CD4-positive, alpha-beta memory T cell (primary cell): Measurements from ENCODE around the gene MEI4. TPM values are rescaled to one million over a fixed set of nuclear protein-coding genes. Genes with fewer than 3 reads are reported as not detected.
A peak's percentile ranks its signal among the peaks of the same experiment; 100 is the strongest.

Experiments used
- CTCF ChIA-PET: fragments of 350-600 bp; sonication (Branson Sonifier 250); formaldehyde crosslinking; loops from one replicate; lab custom pipeline; 2021; ENCODE audit warnings: inconsistent platforms; ENCODE audit not compliant: partially characterized antibody; lab: Charles Lee
- POLR2A ChIA-PET: fragments of 350-600 bp; sonication (Branson Sonifier 250); formaldehyde crosslinking; loops from one replicate; lab custom pipeline; 2021; ENCODE audit not compliant: partially characterized antibody; lab: Charles Lee
- DNase-seq, 5 donors: peaks; one replicate each; pipeline versions ENCODE4 v3.0.0 to v3.0.0-alpha.2; 2020 to 2022; ENCODE audit warnings: mixed read lengths in 1 of 5
- H3K27ac ChIP-seq: one replicate; pipeline ENCODE4 v1.7.0; 2013; ENCODE audit warnings: low read depth, low read length
- H3K27me3 ChIP-seq: 2 replicates; pipeline ENCODE4 v1.7.0; 2013; ENCODE audit warnings: mild to moderate bottlenecking, low read length, moderate library complexity; ENCODE audit not compliant: insufficient read depth
- H3K36me3 ChIP-seq: 2 replicates; pipeline ENCODE4 v1.7.0; 2013; ENCODE audit warnings: mild to moderate bottlenecking, low read length, moderate library complexity; ENCODE audit not compliant: insufficient read depth
- H3K4me1 ChIP-seq: 2 replicates; pipeline ENCODE4 v1.7.0; 2013; ENCODE audit warnings: mild to moderate bottlenecking, low read length, moderate library complexity; ENCODE audit not compliant: insufficient read depth
- H3K4me3 ChIP-seq, 2 donors: one replicate each; pipeline ENCODE4 v1.7.0; 2013; ENCODE audit warnings: low read length in 2 of 2, mild to moderate bottlenecking in 1 of 2
- H3K9me3 ChIP-seq, 2 donors: one replicate each; pipeline ENCODE4 v1.7.0; 2013; ENCODE audit warnings: low read length in 2 of 2, control low read depth in 1 of 2; ENCODE audit not compliant: control insufficient read depth in 1 of 2
- H3K27ac Mint-ChIP-seq, 7 donors: one replicate each; pipeline ENCODE4 v1.8.0; 2020 to 2021; ENCODE audit warnings: mixed read lengths in 7 of 7, mild to moderate bottlenecking in 6 of 7, inconsistent platforms in 3 of 7, moderate library complexity in 3 of 7
- H3K27me3 Mint-ChIP-seq, 2 donors: one replicate each; pipeline ENCODE4 v1.8.0; 2020 to 2021; ENCODE audit warnings: mixed read lengths in 2 of 2
- H3K36me3 Mint-ChIP-seq, 2 donors: one replicate each; pipeline ENCODE4 v1.8.0; 2020 to 2021; ENCODE audit warnings: mixed read lengths in 2 of 2, inconsistent platforms in 1 of 2, mild to moderate bottlenecking in 1 of 2
- H3K4me1 Mint-ChIP-seq, 4 donors: one replicate each; pipeline ENCODE4 v1.8.0; 2020 to 2021; ENCODE audit warnings: mixed read lengths in 4 of 4, mild to moderate bottlenecking in 1 of 4
- H3K4me3 Mint-ChIP-seq, 8 donors: one replicate each; pipeline ENCODE4 v1.8.0; 2020 to 2021; ENCODE audit warnings: mixed read lengths in 8 of 8, mild to moderate bottlenecking in 7 of 8, moderate library complexity in 6 of 8, inconsistent platforms in 3 of 8
- H3K9me3 Mint-ChIP-seq, 8 donors: one replicate each; pipeline ENCODE4 v1.8.0; 2020 to 2021; ENCODE audit warnings: mixed read lengths in 8 of 8, mild to moderate bottlenecking in 5 of 8, inconsistent platforms in 3 of 8, moderate library complexity in 1 of 8
- intact Hi-C: fragments of 100-400 bp; cut with micrococcal nuclease; formaldehyde crosslinking; loops from one replicate; pipeline ENCODE4 v1.15.1; 2023
- polyA plus RNA-seq, 2 donors: library from polyadenylated mRNA; unstranded; fragments of 300-500 nt; fragmentation: Illumina TruSeq; gene quantifications; one replicate each; pipeline ENCODE4 v1.2.3, GENCODE V29; 2021
- total RNA-seq, 2 experiments: library from RNA; stranded (reverse); gene quantifications; one replicate each; pipeline ENCODE4 v1.2.3, GENCODE V29; 2021

MEI4 gene
- total and polyA plus RNA-seq, 4 experiments from 2014 or later, result not detected

GRCh38 chr6:77626426-77626825 is 26.4 kb upstream of the MEI4 start:
- CTCF ChIA-PET, result no interaction called here

GRCh38 chr6:77630014-77630413 is 22.8 kb upstream of the MEI4 start:
- Mint-ChIP-seq H3K4me3 (no peak overlapping the region), H3K36me3 (no peaks in the 10 kb centered on the region), H3K27me3 (no peaks in the 10 kb centered on the region), H3K4me1 (no peaks in the 10 kb centered on the region), H3K27ac (no peak overlapping the region), H3K9me3 (peaks cover 0 to 9% (median 2%) of the 10 kb centered on the region in 8 donors)
- Histone ChIP-seq H3K4me1 (no peaks in the 10 kb centered on the region), H3K36me3 (no peaks in the 10 kb centered on the region), H3K27me3 (no peaks in the 10 kb centered on the region), H3K27ac (no peak overlapping the region), H3K9me3 (no peaks in the 10 kb centered on the region), H3K4me3 (no peak overlapping the region)
- ChIA-PET CTCF (no interaction called here), POLR2A (no interaction called here)
- intact Hi-C loops, result no loop called here
- no peak for DNase-seq

More at GRCh38 chr6:77626426-77626825, 26.4 kb upstream of the MEI4 start:
- intact Hi-C loops, result no loop called here
- Histone ChIP-seq H3K4me1 (no peaks in the 10 kb centered on the region), H3K27me3 (no peaks in the 10 kb centered on the region), H3K9me3 (no peaks in the 10 kb centered on the region), H3K27ac (no peak overlapping the region), H3K4me3 (no peak overlapping the region), H3K36me3 (no peaks in the 10 kb centered on the region)
- POLR2A ChIA-PET, result no interaction called here
- Mint-ChIP-seq H3K27me3 (no peaks in the 10 kb centered on the region), H3K4me3 (no peak overlapping the region), H3K36me3 (no peaks in the 10 kb centered on the region), H3K27ac (no peak overlapping the region), H3K4me1 (no peaks in the 10 kb centered on the region), H3K9me3 (peaks cover 0 to 9% (median 3%) of the 10 kb centered on the region in 8 donors)
- DNase-seq, result no peak

DNA sequence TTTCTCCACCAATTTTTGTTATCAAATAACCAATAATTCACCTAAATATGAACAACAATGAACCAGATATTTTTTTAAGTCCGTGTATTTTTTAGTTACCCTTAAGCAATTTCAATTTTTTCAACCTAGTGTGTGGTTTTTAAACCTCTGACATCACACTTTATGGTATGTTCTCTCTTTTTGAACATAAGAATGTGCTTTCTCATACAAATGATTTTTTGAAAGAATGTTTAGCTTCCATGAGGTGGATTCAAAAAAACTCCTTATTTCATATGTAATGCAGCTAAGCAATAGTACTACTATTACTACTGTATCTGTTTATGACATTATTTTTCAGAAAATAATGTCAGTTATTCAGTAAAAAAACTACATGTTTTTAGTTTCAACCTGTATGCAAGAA is 19.4 kb upstream of the MEI4 start:
- no peak for DNase-seq
- intact Hi-C loops, result no loop called here
- Histone ChIP-seq H3K27me3 (no peaks in the 10 kb centered on the region), H3K9me3 (no peaks in the 10 kb centered on the region), H3K27ac (no peak overlapping the region), H3K4me3 (no peak overlapping the region), H3K36me3 (no peaks in the 10 kb centered on the region), H3K4me1 (no peaks in the 10 kb centered on the region)
- no peaks in the 10 kb centered on the region for H3K27me3 Mint-ChIP-seq
- H3K36me3 Mint-ChIP-seq, result no peaks in the 10 kb centered on the region
- ChIA-PET POLR2A (no interaction called here), CTCF (no interaction called here)
- no peaks in the 10 kb centered on the region for H3K4me1 Mint-ChIP-seq
- no peak overlapping the region for H3K27ac Mint-ChIP-seq
- H3K9me3 Mint-ChIP-seq, result peaks cover 0 to 7% (median under 1%) of the 10 kb centered on the region in 8 donors
- no peak overlapping the region for H3K4me3 Mint-ChIP-seq

DNA sequence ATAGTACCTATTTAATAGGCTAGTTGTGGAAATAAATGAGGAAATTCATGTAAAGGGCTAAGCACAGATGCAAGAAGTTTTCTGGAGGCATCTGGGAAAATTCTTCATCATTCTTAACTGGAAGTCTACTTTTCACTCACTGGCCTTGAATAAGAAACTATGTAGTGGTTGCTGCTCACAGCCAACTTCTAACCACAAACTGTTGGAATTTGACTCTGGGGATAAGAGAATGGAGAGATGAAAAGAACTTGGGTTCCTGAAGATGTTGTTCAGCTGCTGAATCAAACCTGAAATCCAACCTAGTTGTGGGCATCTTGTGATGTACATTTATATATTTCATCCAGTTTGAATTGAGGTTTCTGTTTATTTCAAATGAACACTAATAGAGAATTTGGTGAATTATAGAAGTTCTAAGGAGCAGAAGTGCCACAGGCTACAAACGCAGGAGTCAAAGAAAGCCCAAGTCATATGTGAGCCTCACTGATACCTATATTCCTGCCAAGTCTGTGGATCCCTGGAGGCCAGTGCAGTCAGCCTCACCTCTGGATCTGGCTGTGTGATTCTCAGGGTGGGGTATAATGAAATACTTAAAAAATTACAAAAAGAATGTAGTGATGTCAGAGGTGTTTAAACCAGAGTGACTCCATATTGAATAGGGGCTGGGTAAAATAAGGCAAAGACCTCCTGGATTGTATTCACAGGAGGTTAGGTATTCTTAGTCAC is 18.7 kb upstream of the MEI4 start:
- Histone ChIP-seq H3K27ac (no peak overlapping the region), H3K27me3 (no peaks in the 10 kb centered on the region), H3K4me1 (no peaks in the 10 kb centered on the region), H3K4me3 (no peak overlapping the region), H3K36me3 (no peaks in the 10 kb centered on the region), H3K9me3 (no peaks in the 10 kb centered on the region)
- no peak overlapping the region for H3K4me3 Mint-ChIP-seq
- no peaks in the 10 kb centered on the region for H3K36me3 Mint-ChIP-seq
- CTCF ChIA-PET, result no interaction called here
- POLR2A ChIA-PET, result no interaction called here
- DNase-seq, result no peak
- no peak overlapping the region for H3K27ac Mint-ChIP-seq
- intact Hi-C loops, result no loop called here
- peaks cover 0 to 6% (median under 1%) of the 10 kb centered on the region in 8 donors for H3K9me3 Mint-ChIP-seq
- no peaks in the 10 kb centered on the region for H3K27me3 Mint-ChIP-seq
- H3K4me1 Mint-ChIP-seq, result no peaks in the 10 kb centered on the region

- ChIA-PET POLR2A (no interaction called here), CTCF (no interaction called here)
- no peak overlapping the region for H3K4me3 ChIP-seq
- no peak overlapping the region for H3K27ac ChIP-seq
- H3K36me3 Mint-ChIP-seq, result no peaks in the 10 kb centered on the region
- no peaks in the 10 kb centered on the region for H3K4me1 Mint-ChIP-seq
- peaks cover 0 to 5% (median under 1%) of the 10 kb centered on the region in 8 donors for H3K9me3 Mint-ChIP-seq
- DNase-seq, result no peak
- no peak overlapping the region for H3K27ac Mint-ChIP-seq
- H3K4me3 Mint-ChIP-seq, result no peak overlapping the region
- H3K36me3 ChIP-seq, result no peaks in the 10 kb centered on the region
- intact Hi-C loops, result no loop called here
- H3K9me3 ChIP-seq, result no peaks in the 10 kb centered on the region
- H3K27me3 ChIP-seq, result no peaks in the 10 kb centered on the region
- H3K27me3 Mint-ChIP-seq, result no peaks in the 10 kb centered on the region
- no peaks in the 10 kb centered on the region for H3K4me1 ChIP-seq
These were observed 14.6 kb upstream of the MEI4 start for GRCh38 chr6:77638129-77638830.

DNA sequence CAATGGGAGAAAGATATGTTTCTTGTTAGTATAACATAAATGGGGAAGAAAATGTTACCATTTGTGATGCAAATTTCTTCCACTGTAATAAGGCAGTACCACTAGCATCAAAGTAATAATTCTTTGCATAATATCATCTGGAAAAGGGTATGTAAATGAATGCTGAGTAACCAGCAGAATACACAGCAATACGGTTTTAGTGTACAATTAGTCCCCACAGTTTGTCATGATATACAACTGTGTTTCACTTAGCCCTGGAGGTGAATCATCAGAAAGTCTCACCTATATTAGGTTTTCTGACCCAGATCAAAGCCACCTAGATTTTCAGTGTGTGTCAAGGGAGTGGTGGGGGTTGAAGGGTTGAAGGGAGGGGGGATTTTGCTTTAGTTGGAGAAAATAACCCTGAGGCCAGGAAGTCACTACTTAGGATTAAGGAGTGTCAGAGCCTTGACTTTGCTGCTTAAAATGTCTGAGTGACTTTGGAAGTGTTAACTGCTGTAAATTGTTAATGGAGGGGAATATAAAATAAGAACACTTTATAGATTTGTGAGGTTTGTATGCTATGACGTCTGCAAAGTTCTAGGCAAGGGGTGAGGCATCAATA is 8.6 kb upstream of the MEI4 start:
- no peak overlapping the region for H3K4me3 ChIP-seq
- H3K36me3 Mint-ChIP-seq, result no peaks in the 10 kb centered on the region
- CTCF ChIA-PET, result no interaction called here
- DNase-seq, result no peak
- intact Hi-C loops, result no loop called here
- H3K9me3 Mint-ChIP-seq, result peaks cover 0 to 7% (median 0%) of the 10 kb centered on the region in 8 donors
- peaks cover 0 to 4% of the 10 kb centered on the region in 2 donors for H3K27me3 Mint-ChIP-seq
- H3K4me1 Mint-ChIP-seq, result no peaks in the 10 kb centered on the region
- H3K4me1 ChIP-seq, result no peaks in the 10 kb centered on the region
- no peak overlapping the region for H3K27ac ChIP-seq
- no peaks in the 10 kb centered on the region for H3K9me3 ChIP-seq
- POLR2A ChIA-PET, result no interaction called here
- no peaks in the 10 kb centered on the region for H3K36me3 ChIP-seq
- H3K27me3 ChIP-seq, result no peaks in the 10 kb centered on the region
- no peak overlapping the region for H3K4me3 Mint-ChIP-seq
- H3K27ac Mint-ChIP-seq, result no peak overlapping the region

DNA sequence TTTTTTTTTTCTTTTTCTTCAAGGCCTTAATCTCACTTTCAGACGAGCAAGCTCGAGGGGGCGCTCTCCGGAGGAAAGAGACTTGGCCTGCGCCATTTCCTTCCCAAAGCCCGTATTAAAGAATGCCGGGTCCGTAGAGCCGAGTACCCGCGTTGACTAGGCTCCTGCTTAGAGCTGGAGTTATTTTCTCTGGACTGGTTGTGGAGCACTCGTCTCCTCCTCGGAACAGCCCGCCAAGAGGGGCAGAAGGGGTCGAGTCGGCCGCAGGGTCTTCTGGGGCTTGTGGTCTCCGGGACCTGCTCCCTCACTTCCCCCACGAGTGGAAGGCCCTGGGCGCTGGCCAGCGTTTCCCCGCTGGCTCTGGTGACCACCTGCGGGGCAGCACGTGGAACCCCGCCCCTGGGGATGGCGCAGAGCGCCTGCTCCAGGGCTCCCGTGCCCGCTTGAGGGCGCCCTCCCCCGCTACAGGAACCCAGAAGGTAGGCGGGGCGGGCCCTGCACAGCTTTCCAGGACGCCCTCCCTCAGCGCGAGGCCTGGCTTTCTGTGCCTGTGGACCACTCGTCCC is 2.7 kb upstream of the MEI4 start:
- H3K27ac ChIP-seq, result no peak overlapping the region
- POLR2A ChIA-PET, result no interaction called here
- H3K27me3 Mint-ChIP-seq, result peaks cover 4 to 12% of the 10 kb centered on the region in 2 donors
- no peaks in the 10 kb centered on the region for H3K4me1 ChIP-seq
- no peaks in the 10 kb centered on the region for H3K36me3 Mint-ChIP-seq
- H3K9me3 Mint-ChIP-seq, result peaks cover 0 to 10% (median 4%) of the 10 kb centered on the region in 8 donors
- intact Hi-C loops, result no loop called here
- no peaks in the 10 kb centered on the region for H3K27me3 ChIP-seq
- no peaks in the 10 kb centered on the region for H3K9me3 ChIP-seq
- peak overlapping the region in 1 of 7 donors; percentile 35 for H3K27ac Mint-ChIP-seq
- CTCF ChIA-PET, result no interaction called here
- no peak for DNase-seq
- no peaks in the 10 kb centered on the region for H3K36me3 ChIP-seq
- H3K4me3 ChIP-seq, result no peak overlapping the region
- H3K4me3 Mint-ChIP-seq, result peak overlapping the region in 4 of 8 donors; percentile 26 to 53 (median 34)
- H3K4me1 Mint-ChIP-seq, result no peaks in the 10 kb centered on the region
